ENCODE measurements around the gene LRP10. TPM values are rescaled to one million over a fixed set of nuclear protein-coding genes. Genes with fewer than 3 reads are reported as not detected.
A peak's percentile ranks its signal among the peaks of the same experiment; 100 is the strongest.

Gene LRP10
- total RNA-seq, 1 donor from 2014 or later = 38.6 TPM

GRCh38 chr14:22829661-22830442, 41.7 kb upstream of the LRP10 start, which contains the start of gene MRPL52:
MRPL52 (plus strand) TSS chr14:22829887; CDS start chr14:22829913, 26 bp downstream.
- Mint-ChIP-seq H3K4me3 (peak within 1 kb of the TSS; percentile 96), H3K36me3 (peaks cover 10% of the 10 kb centered on the region), H3K9me3 (no peaks in the 10 kb centered on the region), H3K27ac (peak within 1 kb of the TSS; percentile 91), H3K27me3 (ENCODE audit: low read depth) (no peaks in the 10 kb centered on the region), H3K4me1 (peaks cover 19% of the 10 kb centered on the region)
- TF ChIP-seq CTCF (IDR thresholded peaks at IDR 0.05; ENCODE audit: unreplicated experiment) = no peak
- DNase-seq (ENCODE audit: low spot score in 2 of 2, unreplicated experiment in 2 of 2) = peak; percentile 69 to 73

- peak overlapping the region; percentile 96 for H3K4me3 Mint-ChIP-seq
- DNase-seq (ENCODE audit: low spot score in 2 of 2, unreplicated experiment in 2 of 2) = no peak
- H3K9me3 Mint-ChIP-seq = no peaks in the 10 kb centered on the region
- TF ChIP-seq CTCF (IDR thresholded peaks at IDR 0.05; ENCODE audit: unreplicated experiment) = no peak
- H3K27ac Mint-ChIP-seq = peak overlapping the region; percentile 91
- H3K36me3 Mint-ChIP-seq = peaks cover 10% of the 10 kb centered on the region
- H3K27me3 Mint-ChIP-seq (ENCODE audit: low read depth) = no peaks in the 10 kb centered on the region
- H3K4me1 Mint-ChIP-seq = peaks cover 19% of the 10 kb centered on the region
These were observed 41.0 kb upstream of the LRP10 start for GRCh38 chr14:22830443-22831010.

GRCh38 chr14:22835505-22835904, 36.0 kb upstream of the LRP10 start:
- Mint-ChIP-seq H3K27me3 (ENCODE audit: low read depth) (no peaks in the 10 kb centered on the region), H3K4me3 (peak overlapping the region; percentile 98), H3K4me1 (peaks cover 38% of the 10 kb centered on the region), H3K9me3 (no peaks in the 10 kb centered on the region), H3K36me3 (peaks cover 10% of the 10 kb centered on the region), H3K27ac (peak overlapping the region; percentile 98)
- no peak for TF ChIP-seq CTCF (IDR thresholded peaks at IDR 0.05; ENCODE audit: unreplicated experiment)
- DNase-seq (ENCODE audit: low spot score in 2 of 2, unreplicated experiment in 2 of 2) = no peak

- no peak for TF ChIP-seq CTCF (IDR thresholded peaks at IDR 0.05; ENCODE audit: unreplicated experiment)
- no peaks in the 10 kb centered on the region for H3K27me3 Mint-ChIP-seq (ENCODE audit: low read depth)
- H3K27ac Mint-ChIP-seq = peak within 1 kb of the TSS; percentile 98
- peaks cover 35% of the 10 kb centered on the region for H3K4me1 Mint-ChIP-seq
- peak within 1 kb of the TSS; percentile 98 for H3K4me3 Mint-ChIP-seq
- peaks cover 13% of the 10 kb centered on the region for H3K36me3 Mint-ChIP-seq
- DNase-seq (ENCODE audit: low spot score in 2 of 2, unreplicated experiment in 2 of 2) = peak in 1 of 2 experiments; percentile 66
- no peaks in the 10 kb centered on the region for H3K9me3 Mint-ChIP-seq
These were observed 35.0 kb upstream of the LRP10 start, which contains the start of gene MMP14 for GRCh38 chr14:22836301-22837113. MMP14 (plus strand) TSS chr14:22836585; CDS start chr14:22836818, 233 bp downstream.

GRCh38 chr14:22837114-22837749, 34.3 kb upstream of the LRP10 start:
- H3K4me1 Mint-ChIP-seq = peaks cover 34% of the 10 kb centered on the region
- no peak for TF ChIP-seq CTCF (IDR thresholded peaks at IDR 0.05; ENCODE audit: unreplicated experiment)
- peak in 1 of 2 experiments; percentile 73 for DNase-seq (ENCODE audit: low spot score in 2 of 2, unreplicated experiment in 2 of 2)

More at GRCh38 chr14:22837114-22837749, 34.3 kb upstream of the LRP10 start:
- Mint-ChIP-seq H3K4me3 (peak overlapping the region; percentile 98), H3K36me3 (peaks cover 17% of the 10 kb centered on the region), H3K9me3 (no peaks in the 10 kb centered on the region), H3K27me3 (ENCODE audit: low read depth) (no peaks in the 10 kb centered on the region), H3K27ac (peak overlapping the region; percentile 98)

All from mesothelial cell of epicardium (in vitro differentiated cells).